Mesendoderm (in vitro differentiated cells): ENCODE results near the gene IVNS1ABP.

Experiments used
- DNase-seq: peaks from one replicate; pipeline ENCODE4 v3.0.0; 2013
- H2AK5ac ChIP-seq: 2 replicates; pipeline ENCODE4 v1.6.1; 2013; ENCODE audit warnings: low read length, inconsistent platforms
- H2BK120ac ChIP-seq: 2 replicates; pipeline ENCODE4 v1.6.1; 2013; ENCODE audit warnings: low read depth, mild to moderate bottlenecking, low read length, moderate library complexity, mixed read lengths
- H2BK15ac ChIP-seq: replicated peaks from 2 replicates; pipeline ENCODE4 v1.6.1; 2013; ENCODE audit warnings: low read depth, mild to moderate bottlenecking, moderate library complexity
- H2BK5ac ChIP-seq: 2 replicates; pipeline ENCODE4 v1.6.1; 2013; ENCODE audit warnings: low read length, inconsistent platforms
- H3K18ac ChIP-seq: 2 replicates; pipeline ENCODE4 v1.6.1; 2013; ENCODE audit warnings: mild to moderate bottlenecking, low read length, mixed read lengths
- H3K23ac ChIP-seq: one replicate; pipeline ENCODE4 v1.6.1; 2013; ENCODE audit warnings: low read length
- H3K27ac ChIP-seq: 2 replicates; pipeline ENCODE4 v1.5.1; 2013; ENCODE audit warnings: low read depth, mild to moderate bottlenecking, inconsistent platforms, low read length, moderate library complexity
- H3K27me3 ChIP-seq: 2 replicates; pipeline ENCODE4 v1.6.1; 2013; ENCODE audit warnings: low read length, control low read depth, mild to moderate bottlenecking, inconsistent platforms; ENCODE audit not compliant: insufficient read depth, poor library complexity
- H3K36me3 ChIP-seq: 2 replicates; pipeline ENCODE4 v1.6.1; 2013; ENCODE audit warnings: low read length, inconsistent platforms; ENCODE audit not compliant: control insufficient read depth, insufficient read depth
- H3K4ac ChIP-seq: one replicate; pipeline ENCODE4 v1.6.1; 2013; ENCODE audit warnings: low read depth, mild to moderate bottlenecking, low read length, moderate library complexity
- H3K4me1 ChIP-seq: 2 replicates; pipeline ENCODE4 v1.6.1; 2013; ENCODE audit warnings: low read depth, low read length, inconsistent platforms; ENCODE audit not compliant: control insufficient read depth
- H3K4me2 ChIP-seq: 2 replicates; pipeline ENCODE4 v1.6.1; 2013; ENCODE audit warnings: low read length
- H3K4me3 ChIP-seq: 2 replicates; pipeline ENCODE4 v1.5.1; 2013; ENCODE audit warnings: mild to moderate bottlenecking, low read length
- H3K56ac ChIP-seq: one replicate; pipeline ENCODE4 v1.6.1; 2013; ENCODE audit warnings: low read length
- H3K79me1 ChIP-seq: 2 replicates; pipeline ENCODE4 v1.6.1; 2013; ENCODE audit warnings: low read length, inconsistent platforms
- H3K79me2 ChIP-seq: 2 replicates; pipeline ENCODE4 v1.6.1; 2013; ENCODE audit warnings: mild to moderate bottlenecking, low read length; ENCODE audit not compliant: control insufficient read depth, insufficient read depth
- H3K9ac ChIP-seq: 2 replicates; pipeline ENCODE4 v1.6.1; 2013; ENCODE audit warnings: low read length, inconsistent platforms
- H4K5ac ChIP-seq: one replicate; pipeline ENCODE4 v1.6.1; 2013; ENCODE audit warnings: low read length
- H4K8ac ChIP-seq: one replicate; pipeline ENCODE4 v1.6.1; 2013; ENCODE audit warnings: low read depth, mild to moderate bottlenecking, control low read depth, low read length, moderate library complexity
- WGBS: extraction: QIAGEN DNeasy Blood & Tissue Kit; methylation state at CpG from one replicate; pipeline ENCODE4 v1.1.7; 2013; ENCODE audit warnings: low lambda C conversion rate, missing lambda C conversion rate; ENCODE audit not compliant: insufficient coverage; ENCODE audit errors: extremely low coverage; 5-methylcytosine and 5-hydroxymethylcytosine counted together

IVNS1ABP gene

GRCh38 chr1:185267301-185267700 is 49.7 kb downstream of the IVNS1ABP start:
- no peaks in the 10 kb centered on the region for H3K79me2 ChIP-seq
- H3K36me3 ChIP-seq = no peaks in the 10 kb centered on the region
- no peak overlapping the region for H3K56ac ChIP-seq
- DNase-seq = no peak
- WGBS = no CpG with 5 or more reads among the region's 3 CpGs
- H3K27me3 ChIP-seq = no peaks in the 10 kb centered on the region
- H2BK15ac ChIP-seq = no peak overlapping the region
- no peak overlapping the region for H3K23ac ChIP-seq
- H3K27ac ChIP-seq = no peak overlapping the region
- H3K4ac ChIP-seq = no peak overlapping the region
- H3K18ac ChIP-seq = no peak overlapping the region
- H3K4me2 ChIP-seq = no peak overlapping the region
- no peak overlapping the region for H2AK5ac ChIP-seq
- no peak overlapping the region for H2BK5ac ChIP-seq
- H2BK120ac ChIP-seq = no peak overlapping the region
- no peaks in the 10 kb centered on the region for H3K4me1 ChIP-seq
- no peaks in the 10 kb centered on the region for H3K79me1 ChIP-seq
- no peak overlapping the region for H4K5ac ChIP-seq
- H3K9ac ChIP-seq = no peak overlapping the region
- no peak overlapping the region for H4K8ac ChIP-seq
- H3K4me3 ChIP-seq = no peak overlapping the region

DNA sequence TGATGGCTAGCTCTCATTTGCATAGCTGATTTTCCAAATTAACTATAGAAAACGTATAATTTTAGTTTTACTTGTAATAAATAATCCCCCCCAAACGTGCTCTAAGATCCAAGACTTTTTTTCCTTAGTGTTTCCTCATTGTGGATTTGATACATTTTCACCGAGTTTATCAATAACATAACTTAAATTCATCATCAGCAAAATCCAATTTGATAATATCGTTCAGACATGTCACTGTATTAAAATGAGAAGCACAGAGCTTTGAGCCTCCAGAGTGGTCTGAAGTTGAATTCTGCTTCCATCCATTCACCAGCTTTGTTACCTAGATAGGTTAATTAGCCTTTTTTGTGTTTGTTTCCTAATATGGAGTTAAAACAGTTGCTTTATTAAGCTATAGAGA is 51.7 kb downstream of the IVNS1ABP start:
- H3K4me1 ChIP-seq = no peaks in the 10 kb centered on the region
- no peak overlapping the region for H3K4me2 ChIP-seq
- H4K8ac ChIP-seq = no peak overlapping the region
- no peaks in the 10 kb centered on the region for H3K79me1 ChIP-seq
- no peak overlapping the region for H3K56ac ChIP-seq
- H3K79me2 ChIP-seq = no peaks in the 10 kb centered on the region
- no peak overlapping the region for H3K4ac ChIP-seq
- H3K23ac ChIP-seq = no peak overlapping the region
- no peak for DNase-seq
- H4K5ac ChIP-seq = no peak overlapping the region
- H2BK15ac ChIP-seq = no peak overlapping the region
- H2AK5ac ChIP-seq = no peak overlapping the region
- H3K27me3 ChIP-seq = no peaks in the 10 kb centered on the region
- H3K27ac ChIP-seq = no peak overlapping the region
- H3K9ac ChIP-seq = no peak overlapping the region
- no CpG with 5 or more reads among the region's 4 CpGs for WGBS
- H2BK120ac ChIP-seq = no peak overlapping the region
- no peaks in the 10 kb centered on the region for H3K36me3 ChIP-seq
- H3K18ac ChIP-seq = no peak overlapping the region
- H3K4me3 ChIP-seq = no peak overlapping the region
- H2BK5ac ChIP-seq = no peak overlapping the region

- WGBS = no CpG with 5 or more reads among the region's 1 CpG
- Histone ChIP-seq H2AK5ac (no peak overlapping the region), H3K27ac (no peak overlapping the region), H4K5ac (no peak overlapping the region), H3K36me3 (no peaks in the 10 kb centered on the region), H3K4ac (no peak overlapping the region), H2BK5ac (no peak overlapping the region), H2BK120ac (no peak overlapping the region), H3K4me3 (no peak overlapping the region), H3K9ac (no peak overlapping the region), H3K27me3 (no peaks in the 10 kb centered on the region), H3K56ac (no peak overlapping the region), H3K79me2 (no peaks in the 10 kb centered on the region), H3K79me1 (no peaks in the 10 kb centered on the region), H3K4me1 (no peaks in the 10 kb centered on the region), H4K8ac (no peak overlapping the region), H2BK15ac (no peak overlapping the region), H3K23ac (no peak overlapping the region), H3K18ac (no peak overlapping the region), H3K4me2 (no peak overlapping the region)
- DNase-seq = no peak
These were observed 53.3 kb downstream of the IVNS1ABP start for GRCh38 chr1:185263780-185264179.

GRCh38 chr1:185263292-185263691 is 53.8 kb downstream of the IVNS1ABP start:
- H3K56ac ChIP-seq = no peak overlapping the region
- no peaks in the 10 kb centered on the region for H3K36me3 ChIP-seq
- WGBS = no CpG with 5 or more reads among the region's 3 CpGs
- H3K4me1 ChIP-seq = no peaks in the 10 kb centered on the region
- no peaks in the 10 kb centered on the region for H3K79me2 ChIP-seq
- no peak overlapping the region for H3K23ac ChIP-seq
- no peak overlapping the region for H3K18ac ChIP-seq
- H2BK15ac ChIP-seq = no peak overlapping the region
- no peak overlapping the region for H4K8ac ChIP-seq
- no peaks in the 10 kb centered on the region for H3K79me1 ChIP-seq
- no peak overlapping the region for H4K5ac ChIP-seq
- H3K4me2 ChIP-seq = no peak overlapping the region
- H3K4ac ChIP-seq = no peak overlapping the region
- DNase-seq = no peak
- no peak overlapping the region for H3K27ac ChIP-seq
- H3K27me3 ChIP-seq = no peaks in the 10 kb centered on the region
- no peak overlapping the region for H3K4me3 ChIP-seq
- H2BK120ac ChIP-seq = no peak overlapping the region
- H2BK5ac ChIP-seq = no peak overlapping the region
- H3K9ac ChIP-seq = no peak overlapping the region
- H2AK5ac ChIP-seq = no peak overlapping the region

- H3K56ac ChIP-seq = no peak overlapping the region
- no peaks in the 10 kb centered on the region for H3K27me3 ChIP-seq
- no peak overlapping the region for H3K27ac ChIP-seq
- no CpG with 5 or more reads among the region's 1 CpG for WGBS
- H2BK5ac ChIP-seq = no peak overlapping the region
- H3K18ac ChIP-seq = no peak overlapping the region
- no peaks in the 10 kb centered on the region for H3K4me1 ChIP-seq
- no peaks in the 10 kb centered on the region for H3K79me1 ChIP-seq
- no peak overlapping the region for H2BK15ac ChIP-seq
- H3K23ac ChIP-seq = no peak overlapping the region
- H4K8ac ChIP-seq = no peak overlapping the region
- H2AK5ac ChIP-seq = no peak overlapping the region
- H3K9ac ChIP-seq = no peak overlapping the region
- no peak overlapping the region for H2BK120ac ChIP-seq
- no peak overlapping the region for H3K4me3 ChIP-seq
- H3K4me2 ChIP-seq = no peak overlapping the region
- no peak overlapping the region for H3K4ac ChIP-seq
- H4K5ac ChIP-seq = no peak overlapping the region
- H3K36me3 ChIP-seq = no peaks in the 10 kb centered on the region
- no peak for DNase-seq
- no peaks in the 10 kb centered on the region for H3K79me2 ChIP-seq
These were observed 54.9 kb downstream of the IVNS1ABP start for GRCh38 chr1:185262151-185262550.

DNA sequence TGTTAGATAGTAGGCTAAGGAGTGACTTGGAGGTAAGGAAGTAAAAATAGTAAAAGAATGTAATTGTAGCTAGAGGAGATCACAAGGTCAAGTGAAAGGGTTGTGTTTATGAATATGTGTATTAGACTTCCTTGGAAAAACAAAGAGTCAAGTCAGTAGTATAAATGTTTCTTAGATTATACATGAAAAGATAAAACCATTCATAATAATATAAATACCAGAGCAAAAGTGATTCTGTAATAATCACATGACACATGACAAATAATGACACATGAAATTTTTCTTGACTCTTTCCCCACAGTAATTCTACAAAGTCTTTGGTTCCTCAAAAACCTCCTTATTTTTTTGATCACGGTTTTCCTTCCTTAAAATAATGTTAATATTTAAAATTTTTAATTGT is 56.4 kb downstream of the IVNS1ABP start:
- no peak overlapping the region for H3K27ac ChIP-seq
- no peak overlapping the region for H2BK120ac ChIP-seq
- no peaks in the 10 kb centered on the region for H3K79me2 ChIP-seq
- no peak overlapping the region for H2BK5ac ChIP-seq
- H3K27me3 ChIP-seq = no peaks in the 10 kb centered on the region
- no peaks in the 10 kb centered on the region for H3K4me1 ChIP-seq
- H3K36me3 ChIP-seq = no peaks in the 10 kb centered on the region
- WGBS = no CpG with 5 or more reads among the region's 1 CpG
- H4K8ac ChIP-seq = no peak overlapping the region
- no peak overlapping the region for H2AK5ac ChIP-seq
- H3K18ac ChIP-seq = no peak overlapping the region
- no peaks in the 10 kb centered on the region for H3K79me1 ChIP-seq
- no peak overlapping the region for H3K56ac ChIP-seq
- H3K4me2 ChIP-seq = no peak overlapping the region
- no peak overlapping the region for H3K4ac ChIP-seq
- no peak for DNase-seq
- H4K5ac ChIP-seq = no peak overlapping the region
- no peak overlapping the region for H3K23ac ChIP-seq
- no peak overlapping the region for H3K9ac ChIP-seq
- no peak overlapping the region for H3K4me3 ChIP-seq
- H2BK15ac ChIP-seq = no peak overlapping the region
